Heart left ventricle (tissue), 16 donors: Measurements from ENCODE around the gene BCAS4. TPM values are rescaled to one million over a fixed set of nuclear protein-coding genes. Genes with fewer than 3 reads are reported as not detected.

ENCODE experiments used
- ATAC-seq, 4 donors: fragments of 200-7000 bp; cut with Tn5 transposase; one replicate each; pipeline ENCODE4 v1.9.1; 2020 to 2022; ENCODE audit warnings: moderate library complexity in 4 of 4, mild to moderate bottlenecking in 3 of 4, moderate number of reproducible peaks in 1 of 4
- DNase-seq, 5 donors: peaks; one replicate each; pipeline ENCODE4 v3.0.0-alpha.2; 2020
- H3K27ac ChIP-seq, 12 donors: fragments of 200-600 bp; sonication (generic) in 4 of 12; one replicate each; pipeline versions ENCODE4 v1.5.0 to v1.8.0; 2016 to 2022; ENCODE audit warnings: mild to moderate bottlenecking in 2 of 12
- H3K27me3 ChIP-seq, 9 donors: fragments of 200-600 bp; sonication (generic) in 2 of 9; one replicate each; pipeline versions ENCODE4 v1.5.1 to v1.8.0; 2016 to 2022; ENCODE audit warnings: mild to moderate bottlenecking in 3 of 9
- H3K36me3 ChIP-seq, 9 donors: fragments of 200-600 bp; sonication (generic) in 2 of 9; one replicate each; pipeline versions ENCODE4 v1.5.0 to v1.8.0; 2018 to 2022; ENCODE audit warnings: mild to moderate bottlenecking in 2 of 9
- H3K4me1 ChIP-seq, 12 donors: fragments of 200-600 bp; sonication (generic) in 4 of 12; one replicate each; pipeline versions ENCODE4 v1.5.0 to v1.8.0; 2016 to 2022; ENCODE audit warnings: mild to moderate bottlenecking in 3 of 12
- H3K4me3 ChIP-seq, 12 donors: fragments of 200-600 bp; sonication (generic) in 4 of 12; one replicate each; pipeline versions ENCODE4 v1.5.0 to v1.8.0; 2017 to 2022; ENCODE audit warnings: mild to moderate bottlenecking in 9 of 12, moderate library complexity in 4 of 12
- H3K9me3 ChIP-seq, 12 donors: fragments of 200-600 bp; sonication (generic) in 4 of 12; one replicate each; pipeline versions ENCODE4 v1.5.0 to v1.8.0; 2016 to 2022; ENCODE audit warnings: mild to moderate bottlenecking in 1 of 12
- CTCF ChIP-seq, 12 donors: fragments of 200-600 bp; sonication (generic) in 4 of 12; IDR thresholded peaks; one replicate each; pipeline versions ENCODE4 v1.5.0 to v1.8.0; 2018 to 2022; ENCODE audit warnings: antibody characterized with exemption in 12 of 12, mild to moderate bottlenecking in 5 of 12
- POLR2A ChIP-seq, 2 donors: fragments of 450-650 bp; IDR thresholded peaks; one replicate each; pipeline ENCODE4 v1.6.1; 2017; ENCODE audit warnings: antibody characterized with exemption in 2 of 2, mild to moderate bottlenecking in 2 of 2, moderate library complexity in 2 of 2
- WGBS, 4 donors: extraction: QIAGEN DNeasy Blood & Tissue Kit in 2 of 4; methylation state at CpG; one replicate each; pipeline versions ENCODE4 v1.1.5 to v1.1.7; 2013 to 2018; 5-methylcytosine and 5-hydroxymethylcytosine counted together
- intact Hi-C, 10 donors: fragments of 100-400 bp; cut with DNase I; formaldehyde crosslinking; loops; one replicate each; pipeline versions ENCODE4 v1.11.1 to v1.14.2; 2022
- polyA plus RNA-seq, 2 donors: library from polyadenylated mRNA; stranded (reverse); fragments of 200-250 nt; gene quantifications; one replicate each; pipeline ENCODE4 v1.2.3, GENCODE V29; 2013
- total RNA-seq, 9 donors: library from RNA; depleted of rRNA in 2 of 9; stranded (reverse); fragments of >200 nt in 2 of 9; fragmentation: NEBNext Ultra II Directional in 3 of 9; extraction: Animal tissue kit (Norgen Biotek cat#: 25700) in 3 of 9; gene quantifications; one replicate each; pipeline versions ENCODE4 v1.1.0 to v1.2.4, GENCODE V29; 2016 to 2023
- donor health status: ischemic (EF 13 %, LVEDD 7.1; RV severe dilation, severe dysfunction).
- donor health status: healthy with polysubstance abuse.
- donor health status: DM: no; HTN: yes; CAD: no.
- donor health status: DM: no; HTN: no; CAD: no.
- donor health status: ischemic (EF 25% LVEDD 6.9; RV normal size, moderate dysfunction).
- donor health status: ischemic (EF 25% LVEDD 5.7; RV mildly dilated, moderate dysfunction).
- donor health status: healthy.
- donor health status: DM: yes; HTN: yes; CAD: no.
- donor health status: ischemic (EF 35%, LVEDD 5.7; RV mildly dilated, moderate dysfunction).
- donor health status: nonischemic (EF 11% LVEDD 7.7; RV severe dilation, severe dysfunction).
- donor health status: DM: yes; HTN: yes; CAD: no.
- donor health status: PGD.
- donor health status: ischemic (EF 29% LVEDD 5.4; RV normal size, mild dysfunction).
- donor health status: nonischemic (EF 23%, LVEDD 6.1; RV moderate dilation, normal function).

Gene BCAS4
- total and polyA plus RNA-seq, 11 donors: 0.78 to 5.1 (median 2.0) TPM

- Histone ChIP-seq H3K4me3 (no peak overlapping the region), H3K27ac (no peak overlapping the region), H3K27me3 (no peaks in the 10 kb centered on the region), H3K36me3 (no peaks in the 10 kb centered on the region), H3K9me3 (no peaks in the 10 kb centered on the region), H3K4me1 (no peaks in the 10 kb centered on the region)
- DNase-seq (peak in 1 of 5 donors; percentile 44), ATAC-seq (no peak)
- no peak for TF ChIP-seq CTCF (IDR thresholded peaks at IDR 0.05)
- TF ChIP-seq POLR2A (IDR thresholded peaks at IDR 0.05): no peak
- intact Hi-C loops: no loop called here
- 82 to 91% (median 85%) methylated on average over 12 to 18 of the region's 18 CpGs for WGBS, 4 donors
Observed at GRCh38 chr20:50854506-50855249, 59.8 kb downstream of the BCAS4 start.

DNA sequence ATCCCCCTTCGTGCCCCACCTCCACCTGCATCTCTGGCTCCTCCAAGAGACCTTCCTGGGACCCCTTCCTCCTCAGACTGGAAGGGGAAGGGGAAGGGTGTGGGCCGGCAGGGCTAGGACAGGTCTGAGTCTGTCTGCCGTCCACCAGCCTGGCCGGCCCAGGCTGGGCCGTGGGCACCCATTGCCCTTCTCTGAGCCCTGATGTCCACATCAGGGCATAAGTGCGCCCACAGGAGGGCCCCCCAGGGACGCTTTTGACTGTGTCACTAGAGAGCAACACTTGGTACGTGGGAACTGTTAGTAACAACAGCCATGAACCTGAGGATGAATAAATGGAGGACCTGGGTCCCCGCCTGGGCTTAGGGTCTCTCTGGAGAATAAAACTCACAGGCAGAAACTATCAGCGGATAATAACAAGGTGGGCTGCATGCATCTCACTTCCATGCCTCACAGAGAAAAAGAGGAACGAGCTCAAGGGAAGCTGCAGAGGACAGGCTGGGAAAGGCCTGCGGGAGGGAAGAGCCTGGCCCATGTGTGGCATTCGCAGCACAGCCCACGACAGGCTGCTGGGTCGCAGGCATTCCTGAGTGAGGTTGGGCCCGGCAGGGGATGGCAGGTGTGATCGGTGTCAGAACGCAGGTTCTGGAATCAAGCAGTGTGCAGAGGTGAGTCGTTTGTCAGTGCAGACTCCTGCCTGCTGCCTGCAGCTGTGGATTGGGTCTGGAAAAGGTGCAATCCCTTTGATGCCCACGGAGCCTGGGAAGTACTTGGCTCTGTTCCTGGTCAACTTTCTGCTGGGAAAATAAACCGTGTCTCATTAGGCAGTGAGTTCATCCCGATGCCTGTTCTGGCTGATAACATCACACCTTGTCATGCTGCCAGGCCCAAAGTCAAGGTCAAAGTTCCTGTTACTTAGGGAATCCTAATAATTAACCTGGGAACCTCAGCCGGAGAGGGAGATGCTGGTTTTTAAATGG is 60.9 kb downstream of the BCAS4 start:
- Histone ChIP-seq H3K4me1 (no peaks in the 10 kb centered on the region), H3K27ac (no peak overlapping the region), H3K36me3 (no peaks in the 10 kb centered on the region), H3K9me3 (no peaks in the 10 kb centered on the region), H3K27me3 (no peaks in the 10 kb centered on the region), H3K4me3 (no peak overlapping the region)
- ATAC-seq (peak in 1 of 4 donors; percentile 19), DNase-seq (no peak)
- 57 to 65% (median 61%) methylated on average over 23 of the region's 23 CpGs for WGBS, 4 donors
- TF ChIP-seq CTCF (IDR thresholded peaks at IDR 0.05) (no peak), POLR2A (IDR thresholded peaks at IDR 0.05) (no peak)
- intact Hi-C loops: no loop called here

DNA sequence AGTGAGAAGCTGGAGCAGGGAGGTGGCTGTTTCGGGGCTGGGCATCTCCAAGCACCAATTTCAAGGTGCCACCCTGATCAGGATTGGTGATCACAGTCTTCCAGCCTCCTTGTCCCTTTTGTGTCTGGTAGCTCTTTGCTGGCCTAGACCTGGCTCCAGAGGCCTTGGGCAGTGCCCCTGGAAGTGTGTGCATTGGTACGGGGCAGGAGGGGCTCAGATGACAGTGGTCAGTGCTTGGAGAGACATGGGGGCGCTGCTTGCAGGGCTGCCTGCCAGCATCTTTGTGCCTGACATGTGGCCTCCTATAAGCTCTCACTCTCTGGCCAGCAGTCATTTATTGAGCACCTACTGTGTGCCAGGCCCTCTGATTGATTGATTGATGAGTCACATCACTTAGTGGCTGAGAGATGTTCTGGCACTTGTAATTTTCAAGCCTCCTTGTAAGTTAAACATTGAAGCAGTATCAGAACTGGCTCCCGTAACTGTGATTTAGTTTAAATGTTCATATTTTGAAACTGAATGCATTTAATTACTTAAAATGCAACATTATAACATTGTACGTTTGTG is 61.7 kb downstream of the BCAS4 start:
- no peak for ATAC-seq
- Histone ChIP-seq H3K9me3 (no peaks in the 10 kb centered on the region), H3K4me3 (no peak overlapping the region), H3K4me1 (no peaks in the 10 kb centered on the region), H3K27ac (no peak overlapping the region), H3K27me3 (no peaks in the 10 kb centered on the region), H3K36me3 (no peaks in the 10 kb centered on the region)
- WGBS, 4 donors: 88 to 92% (median 90%) methylated on average over 5 of the region's 5 CpGs
- intact Hi-C loops: no loop called here
- no peak for DNase-seq
- TF ChIP-seq POLR2A (IDR thresholded peaks at IDR 0.05) (no peak), CTCF (IDR thresholded peaks at IDR 0.05) (no peak)

GRCh38 chr20:50857348-50857747 is 62.5 kb downstream of the BCAS4 start:
- H3K27ac ChIP-seq: no peak overlapping the region
- H3K4me3 ChIP-seq: no peak overlapping the region
- no peaks in the 10 kb centered on the region for H3K4me1 ChIP-seq
- ATAC-seq: no peak
- 95 to 100% (median 96%) methylated on average over 7 of the region's 7 CpGs for WGBS, 4 donors
- DNase-seq: no peak
- no peaks in the 10 kb centered on the region for H3K9me3 ChIP-seq
- no peaks in the 10 kb centered on the region for H3K36me3 ChIP-seq
- intact Hi-C loops: no loop called here
- no peak for TF ChIP-seq POLR2A (IDR thresholded peaks at IDR 0.05)
- no peak for TF ChIP-seq CTCF (IDR thresholded peaks at IDR 0.05)
- H3K27me3 ChIP-seq: no peaks in the 10 kb centered on the region
